Posterior cingulate gyrus (tissue), 11 donors: Measurements from ENCODE around the gene SCG3.

Experiments
- DNase-seq, 10 donors: peaks; one replicate each; pipeline versions ENCODE4 v3.0.0 to v3.0.0-alpha.2; 2020 to 2021; ENCODE audit warnings: mixed read lengths in 3 of 10
- intact Hi-C: fragments of 100-400 bp; cut with DNase I; formaldehyde crosslinking; loops from one replicate; pipeline ENCODE4 v1.15.1; 2023

Gene SCG3

DNA sequence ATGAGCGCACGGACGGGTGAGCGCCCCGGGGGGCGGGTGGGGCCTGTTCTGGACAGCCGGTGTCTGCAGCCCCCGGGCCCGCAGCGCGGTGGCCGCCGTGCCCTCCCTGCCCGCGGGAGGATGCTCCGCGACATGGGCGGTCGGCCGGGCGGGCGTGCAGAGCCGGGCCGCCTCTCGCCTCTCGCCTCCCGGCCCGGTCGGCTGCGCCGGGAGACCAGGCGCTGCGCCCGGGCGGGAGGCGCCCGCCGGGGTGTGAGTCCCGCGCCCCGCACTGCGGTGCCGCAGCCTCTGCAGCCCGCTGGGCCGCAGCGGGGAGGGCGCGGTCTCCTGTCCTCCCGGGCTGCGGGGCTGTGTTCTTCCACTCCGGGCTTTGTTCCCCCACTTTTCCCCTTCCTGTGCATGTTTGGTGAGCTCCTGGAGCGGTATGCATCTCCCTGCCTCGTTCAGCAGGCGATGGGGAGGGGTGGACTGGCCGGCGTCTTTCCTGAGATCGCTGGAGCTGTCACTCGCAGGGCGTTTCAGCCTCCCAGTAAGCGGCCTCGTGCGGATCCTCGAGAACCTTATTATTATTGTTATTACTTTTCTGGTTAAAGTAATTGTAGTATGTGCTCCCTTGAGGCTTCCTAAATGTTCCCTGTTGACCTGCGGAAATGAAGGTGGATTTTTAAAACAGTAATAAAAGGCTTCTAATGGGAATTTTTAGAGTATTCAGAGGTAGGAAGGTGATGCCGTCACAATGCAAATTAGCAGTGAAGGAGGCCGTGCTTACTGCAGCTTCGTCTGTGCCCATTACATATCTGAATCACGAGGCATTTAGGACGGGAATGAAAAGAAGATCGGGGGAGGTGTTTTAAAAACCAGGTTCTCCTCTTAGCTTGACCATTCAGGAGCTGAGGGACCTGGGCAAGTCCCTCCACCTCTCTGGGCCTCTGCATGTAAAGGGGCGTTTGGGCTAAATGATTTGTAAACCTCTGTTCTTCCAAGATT, 70.7 kb downstream of the SCG3 start:
- DNase-seq: peak in 8 of 10 donors; percentile 36 to 91 (median 56)
- intact Hi-C loops: loop anchor here (2.0 to 5.0 kb wide), 2 partner anchors 25 to 130 kb away; partner anchors contain the start of gene DMXL2

DNA sequence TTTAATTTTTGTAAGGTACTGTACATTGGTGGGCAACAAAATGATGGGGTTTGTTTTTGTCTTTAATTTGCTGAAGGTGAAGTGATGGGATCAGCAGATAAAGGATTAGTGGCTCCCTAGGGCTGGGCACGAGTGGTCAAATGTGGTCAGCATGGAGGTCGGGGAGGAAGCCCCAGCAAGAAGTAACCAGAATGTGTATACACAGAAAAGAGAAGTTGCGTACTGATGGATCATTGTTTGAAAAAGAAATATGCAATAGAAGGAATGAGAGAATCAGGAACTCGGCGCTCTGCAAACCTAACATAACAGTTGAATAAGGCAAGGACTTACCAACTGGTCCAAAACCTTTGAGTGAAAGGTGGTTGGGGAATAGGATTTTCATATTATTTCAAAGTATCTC, 71.6 kb downstream of the SCG3 start:
- intact Hi-C loops: loop anchor here (5.0 kb wide), 1 partner anchor 131 kb away; the partner anchor contains the start of gene DMXL2
- DNase-seq: no peak

DNA sequence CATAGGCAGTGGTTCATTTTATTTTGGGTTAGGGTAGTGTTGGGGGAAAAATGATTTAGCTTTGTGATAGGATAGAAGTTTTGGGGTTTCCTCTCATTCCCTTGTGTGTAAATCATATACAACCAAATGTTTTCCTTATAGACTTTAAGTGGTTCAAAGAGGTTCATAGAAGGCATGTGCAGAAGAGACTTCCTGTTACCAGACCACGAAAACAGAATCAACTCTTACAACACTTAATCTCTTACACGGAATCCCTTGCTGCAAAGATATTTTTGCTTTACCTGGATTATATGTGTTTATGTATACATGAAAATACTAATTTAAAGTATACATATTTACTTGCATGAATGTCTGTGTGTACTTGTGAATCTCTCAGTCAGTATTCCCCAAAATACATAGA, 73.0 kb downstream of the SCG3 start:
- DNase-seq: no peak
- intact Hi-C loops: loop anchor here (5.0 kb wide), 1 partner anchor 132 kb away; the partner anchor contains the start of gene DMXL2

DNA sequence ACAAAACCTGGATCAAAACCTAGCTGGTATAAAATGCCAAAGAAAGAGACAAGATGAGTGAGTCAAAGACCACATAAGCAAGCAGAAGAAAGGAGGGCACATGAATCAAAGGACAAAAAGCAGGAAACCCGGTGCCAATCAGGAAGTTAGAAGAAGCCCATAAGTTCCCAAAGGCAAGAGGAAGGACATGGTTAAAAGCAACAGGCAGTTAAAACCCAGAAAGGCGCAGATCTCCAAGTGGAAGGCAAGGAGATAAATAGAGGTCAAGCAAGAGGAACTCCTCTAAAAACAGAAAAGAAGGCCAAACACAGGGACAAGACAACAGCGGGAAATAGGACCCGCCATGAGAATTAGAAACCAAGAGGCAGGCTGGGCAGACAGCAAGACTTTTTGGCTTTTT, 74.5 kb downstream of the SCG3 start:
- intact Hi-C loops: no loop called here
- no peak for DNase-seq

DNA sequence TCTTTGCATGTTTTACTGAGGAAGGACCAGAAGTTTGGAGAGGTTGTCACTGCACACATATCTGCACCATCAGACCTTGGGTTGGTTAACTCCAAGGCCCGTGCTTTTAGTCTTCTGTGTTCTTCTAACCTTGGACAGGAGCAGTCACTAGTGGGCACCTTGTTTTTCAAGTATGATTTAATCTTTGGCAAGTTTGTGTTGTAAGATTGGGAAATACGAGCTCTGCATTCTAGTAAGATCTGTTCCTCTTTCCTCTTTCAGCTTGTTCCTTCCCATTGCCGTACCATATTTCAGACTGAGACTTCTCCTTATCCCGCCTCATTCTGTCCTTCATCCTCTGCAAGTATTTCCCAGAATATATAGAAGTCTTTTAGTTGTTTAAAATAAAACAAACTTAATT, 75.2 kb downstream of the SCG3 start:
- intact Hi-C loops: no loop called here
- DNase-seq: no peak

DNA sequence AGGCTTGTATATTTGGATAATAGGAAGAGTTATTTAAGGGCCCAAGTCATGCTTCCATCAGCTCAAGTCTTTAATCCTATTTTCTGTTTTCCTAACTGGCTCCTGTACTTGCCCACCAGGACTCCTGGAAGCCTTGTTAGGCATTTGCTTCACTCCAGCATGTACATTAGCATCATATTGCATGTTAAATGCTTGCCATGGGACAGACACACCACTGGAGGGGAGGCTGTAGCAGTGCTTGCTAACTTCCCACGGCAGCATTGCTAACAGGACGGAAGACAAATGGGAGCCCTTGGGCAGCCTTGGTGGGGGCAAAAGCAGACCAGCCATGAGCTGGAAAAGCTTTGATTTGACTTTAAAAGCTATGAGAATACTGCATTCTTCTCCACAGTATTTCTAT, 76.1 kb downstream of the SCG3 start:
- DNase-seq: no peak
- intact Hi-C loops: no loop called here

DNA sequence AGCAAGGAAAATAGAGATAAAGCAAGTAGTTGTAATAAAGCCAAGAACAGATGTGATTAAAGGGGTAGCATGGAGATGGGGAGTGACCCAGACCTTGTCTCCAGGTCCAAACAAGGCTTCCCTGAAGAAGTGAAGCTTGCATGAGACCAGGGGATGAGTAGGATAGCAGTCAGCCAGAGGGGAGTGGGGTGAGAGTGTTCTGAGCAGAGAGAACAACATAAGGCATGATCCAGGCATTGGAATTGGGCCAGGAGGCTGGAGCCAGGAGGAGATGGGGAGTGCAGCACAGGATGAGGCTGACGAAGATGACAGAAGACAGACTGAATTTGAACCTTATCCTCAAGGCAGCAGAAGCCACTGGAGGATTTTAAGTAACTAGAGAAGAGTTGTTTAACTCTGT, 77.3 kb downstream of the SCG3 start:
- peak in 8 of 10 donors; percentile 38 to 90 (median 64) for DNase-seq
- intact Hi-C loops: no loop called here

DNA sequence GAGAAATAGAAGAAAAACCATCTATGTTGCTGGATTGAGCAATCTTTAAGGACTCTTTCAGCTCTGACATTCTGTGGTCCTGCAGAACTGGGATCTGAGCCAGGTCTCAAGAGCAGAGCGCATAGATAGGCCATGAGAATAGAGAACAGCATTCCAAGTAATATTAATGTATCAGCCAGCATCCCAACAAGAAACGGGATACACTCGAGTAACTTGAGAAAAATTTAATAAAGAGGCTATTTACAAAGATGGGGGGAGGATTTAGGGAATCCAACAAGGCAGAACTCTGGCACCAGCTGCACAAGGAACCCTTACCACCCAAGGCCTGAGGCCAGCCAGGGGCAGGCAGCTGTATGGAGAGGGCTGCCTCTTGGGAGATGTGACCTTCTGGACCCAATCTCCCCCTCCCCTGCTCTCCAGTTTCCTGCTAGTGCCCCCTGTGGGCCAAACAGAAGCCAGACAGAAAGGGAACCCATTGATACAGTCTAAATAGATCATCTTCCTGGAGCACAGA, 78.3 kb downstream of the SCG3 start:
- peak in 1 of 10 donors; percentile 69 for DNase-seq
- intact Hi-C loops: no loop called here

DNA sequence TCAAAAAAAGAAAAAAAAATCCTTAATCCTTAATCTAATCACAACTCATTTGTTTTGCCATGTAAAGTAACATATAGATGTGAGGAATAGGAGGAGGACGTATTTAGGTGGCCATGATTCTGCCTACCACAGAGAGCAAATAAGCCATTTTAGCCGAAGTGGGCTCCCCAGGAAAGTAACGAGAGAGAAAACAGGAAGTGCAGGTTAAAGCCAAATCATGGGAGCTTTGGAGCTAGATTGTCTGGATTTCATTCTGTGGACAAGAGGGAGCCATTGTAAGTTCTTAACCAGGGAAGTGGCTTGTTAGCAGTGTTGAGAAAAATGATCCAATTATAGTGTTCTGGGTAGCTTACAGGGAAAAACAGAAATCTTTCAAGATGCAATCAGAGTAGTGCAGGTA, 79.5 kb downstream of the SCG3 start:
- intact Hi-C loops: no loop called here
- DNase-seq: no peak

DNA sequence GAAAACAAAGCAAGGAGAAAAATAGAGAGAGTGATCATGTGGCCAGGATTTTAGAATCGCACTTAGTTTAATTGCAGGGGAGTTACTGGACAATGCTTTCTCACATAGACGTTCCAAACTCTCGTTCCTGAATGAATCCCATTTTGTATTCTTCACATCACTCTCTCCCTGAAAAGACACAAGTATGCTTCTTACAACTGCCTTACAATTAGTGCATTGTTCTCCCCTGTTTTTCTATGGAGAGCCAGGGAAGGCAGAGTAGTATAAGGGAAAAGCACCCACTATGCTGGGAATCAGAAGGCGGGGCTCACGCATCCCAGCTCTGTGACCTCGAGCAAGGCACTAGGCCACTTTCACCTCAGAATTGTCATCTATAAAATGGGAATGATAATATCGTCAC, 84.4 kb downstream of the SCG3 start:
- intact Hi-C loops: no loop called here
- peak in 1 of 10 donors; percentile 76 for DNase-seq

DNA sequence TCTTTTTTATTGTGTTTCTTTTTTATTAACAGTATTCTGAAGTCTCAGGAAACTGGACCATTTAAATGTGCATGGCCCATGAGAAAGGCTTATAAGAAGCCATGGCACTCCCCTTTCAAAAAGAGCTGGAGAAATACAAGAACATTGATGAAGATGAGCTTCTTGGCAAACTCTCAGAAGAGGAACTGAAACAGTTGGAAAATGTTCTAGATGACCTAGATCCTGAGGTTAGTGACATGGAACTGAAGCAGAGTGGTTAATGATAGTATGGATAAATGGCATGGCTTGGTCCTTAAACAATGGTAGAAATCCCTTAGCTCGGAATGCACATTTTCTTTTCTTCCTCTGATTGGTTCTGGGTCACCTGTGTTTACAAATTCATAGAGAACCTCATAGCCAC, 85.0 kb downstream of the SCG3 start:
- intact Hi-C loops: no loop called here
- DNase-seq: no peak

DNA sequence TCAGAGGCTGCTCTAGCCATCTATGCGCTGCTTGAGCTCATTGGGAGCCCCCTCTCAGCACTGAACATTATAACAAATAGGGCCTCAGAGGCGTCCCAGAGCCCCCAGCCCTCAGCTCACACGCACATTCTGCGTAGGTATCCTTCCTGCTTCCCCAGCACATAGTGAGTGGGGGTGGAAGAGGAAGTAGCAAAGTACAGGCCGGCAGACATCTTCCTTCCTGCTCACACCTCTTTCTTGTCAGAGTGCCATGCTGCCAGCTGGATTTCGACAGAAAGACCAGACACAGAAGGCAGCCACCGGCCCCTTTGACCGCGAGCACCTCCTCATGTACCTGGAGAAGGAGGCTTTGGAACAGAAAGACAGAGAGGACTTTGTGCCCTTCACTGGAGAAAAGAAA, 86.7 kb downstream of the SCG3 start:
- DNase-seq: no peak
- intact Hi-C loops: no loop called here
